Measurements from ENCODE around the gene RPL37A.

RPL37A gene

DNA sequence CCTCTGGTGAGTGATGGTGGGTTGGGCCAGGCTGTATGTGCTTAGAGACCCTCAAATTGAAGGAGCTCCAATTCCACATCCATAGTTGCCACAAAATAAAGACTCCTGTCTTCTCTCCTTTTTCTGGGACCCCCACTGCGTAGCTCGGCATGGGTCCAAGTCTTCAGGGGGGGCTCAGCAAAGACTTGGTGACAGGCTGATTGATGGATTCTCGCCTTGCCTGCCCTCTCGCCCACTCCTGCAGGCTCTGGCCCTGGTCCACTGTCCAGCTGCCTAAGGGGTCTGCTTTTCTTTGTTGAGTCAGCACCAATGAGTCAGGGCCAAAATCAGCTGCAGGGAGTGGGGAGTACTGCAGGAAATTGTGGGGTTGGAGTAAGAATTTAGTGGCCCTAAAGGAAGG is 21.5 kb downstream of the RPL37A start:
- TF ChIP-seq, protein P1, sequence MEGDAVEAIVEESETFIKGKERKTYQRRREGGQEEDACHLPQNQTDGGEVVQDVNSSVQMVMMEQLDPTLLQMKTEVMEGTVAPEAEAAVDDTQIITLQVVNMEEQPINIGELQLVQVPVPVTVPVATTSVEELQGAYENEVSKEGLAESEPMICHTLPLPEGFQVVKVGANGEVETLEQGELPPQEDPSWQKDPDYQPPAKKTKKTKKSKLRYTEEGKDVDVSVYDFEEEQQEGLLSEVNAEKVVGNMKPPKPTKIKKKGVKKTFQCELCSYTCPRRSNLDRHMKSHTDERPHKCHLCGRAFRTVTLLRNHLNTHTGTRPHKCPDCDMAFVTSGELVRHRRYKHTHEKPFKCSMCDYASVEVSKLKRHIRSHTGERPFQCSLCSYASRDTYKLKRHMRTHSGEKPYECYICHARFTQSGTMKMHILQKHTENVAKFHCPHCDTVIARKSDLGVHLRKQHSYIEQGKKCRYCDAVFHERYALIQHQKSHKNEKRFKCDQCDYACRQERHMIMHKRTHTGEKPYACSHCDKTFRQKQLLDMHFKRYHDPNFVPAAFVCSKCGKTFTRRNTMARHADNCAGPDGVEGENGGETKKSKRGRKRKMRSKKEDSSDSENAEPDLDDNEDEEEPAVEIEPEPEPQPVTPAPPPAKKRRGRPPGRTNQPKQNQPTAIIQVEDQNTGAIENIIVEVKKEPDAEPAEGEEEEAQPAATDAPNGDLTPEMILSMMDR (IDR thresholded peaks at IDR 0.05; ENCODE audit: extremely low read depth, insufficient read depth, missing control alignments): no peak
- no peak for DNase-seq (ENCODE audit: low spot score)
- in situ Hi-C loops (cut with MboI; ENCODE audit: low pct_unique_long_range_greater_than_20kb, low sequenced_read_pairs, unreplicated experiment): no loop called here

DNA sequence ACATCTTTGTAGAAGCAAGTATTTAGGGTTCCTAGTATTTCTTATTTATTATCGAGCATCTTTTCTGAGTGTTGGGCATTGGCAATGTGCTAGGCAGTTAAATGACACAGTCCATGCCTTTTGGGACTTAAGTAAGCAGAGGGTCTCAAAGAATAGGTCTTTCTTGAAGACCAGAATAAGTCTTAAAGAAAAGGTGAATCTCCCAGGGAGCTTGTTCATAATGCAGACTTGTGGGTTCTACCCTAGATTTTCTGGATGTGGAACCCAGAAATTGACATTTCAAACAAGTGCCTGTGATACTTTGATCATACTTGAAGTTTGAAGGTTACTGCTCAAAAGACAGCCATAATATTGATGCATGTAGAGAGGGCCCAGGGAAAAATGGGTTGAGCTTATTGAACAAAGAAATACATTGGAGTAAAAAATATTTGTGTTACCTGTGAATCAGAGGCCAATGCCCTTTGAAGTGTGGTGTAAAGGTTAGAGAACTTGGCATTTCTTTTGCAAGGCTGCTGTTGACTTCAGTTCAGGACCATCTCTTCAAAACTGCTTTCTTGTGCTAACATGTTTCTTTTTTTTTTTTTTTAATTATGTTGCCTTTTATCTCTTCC is 24.4 kb downstream of the RPL37A start:
- no peak for DNase-seq (ENCODE audit: low spot score)
- TF ChIP-seq, protein P1 (IDR thresholded peaks at IDR 0.05; ENCODE audit: extremely low read depth, insufficient read depth, missing control alignments): no peak
- in situ Hi-C loops (cut with MboI; ENCODE audit: low pct_unique_long_range_greater_than_20kb, low sequenced_read_pairs, unreplicated experiment): no loop called here

DNA sequence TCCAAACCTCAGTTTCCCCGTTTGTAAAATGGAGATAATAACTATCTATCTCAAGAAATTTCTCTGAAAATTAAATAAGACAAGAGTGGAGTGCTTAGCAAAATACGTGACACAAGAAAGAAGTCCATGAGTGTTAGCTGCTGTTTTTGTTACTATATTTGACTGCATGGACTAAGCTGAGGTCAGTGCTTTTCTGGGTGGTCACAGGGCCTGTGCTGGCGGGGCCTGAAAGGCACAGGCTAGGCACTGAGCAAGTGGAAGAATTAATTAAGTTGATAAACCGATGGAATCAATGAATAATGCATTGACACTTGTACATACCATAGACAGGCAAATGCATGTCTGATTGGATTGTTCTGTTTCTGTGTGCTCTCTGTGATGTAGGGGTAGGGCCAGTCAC is 27.3 kb downstream of the RPL37A start:
- in situ Hi-C loops (cut with MboI; ENCODE audit: low pct_unique_long_range_greater_than_20kb, low sequenced_read_pairs, unreplicated experiment): no loop called here
- DNase-seq (ENCODE audit: low spot score): no peak
- TF ChIP-seq, protein P1 (IDR thresholded peaks at IDR 0.05; ENCODE audit: extremely low read depth, insufficient read depth, missing control alignments): no peak

DNA sequence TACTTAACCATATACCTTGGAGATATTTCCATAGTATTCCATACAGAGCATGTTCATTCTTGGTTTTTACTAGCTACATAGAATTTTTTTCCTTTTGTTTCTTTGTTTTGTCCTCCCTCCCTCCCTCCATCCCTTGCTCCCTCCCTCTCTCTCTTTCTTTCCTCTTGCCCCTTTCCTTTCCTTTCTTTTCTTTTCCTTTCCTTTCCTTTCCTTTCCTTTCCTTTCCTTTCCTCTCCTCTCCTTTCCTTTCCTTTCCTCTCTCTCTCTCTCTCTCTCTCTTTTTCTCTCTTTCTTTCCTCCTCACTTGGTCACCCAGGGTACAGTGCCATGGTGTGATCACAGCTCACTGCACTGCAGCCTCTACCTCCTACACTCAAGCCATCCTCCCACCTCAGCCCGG is 28.3 kb downstream of the RPL37A start:
- in situ Hi-C loops (cut with MboI; ENCODE audit: low pct_unique_long_range_greater_than_20kb, low sequenced_read_pairs, unreplicated experiment): no loop called here
- TF ChIP-seq, protein P1 (IDR thresholded peaks at IDR 0.05; ENCODE audit: extremely low read depth, insufficient read depth, missing control alignments): no peak
- no peak for DNase-seq (ENCODE audit: low spot score)

DNA sequence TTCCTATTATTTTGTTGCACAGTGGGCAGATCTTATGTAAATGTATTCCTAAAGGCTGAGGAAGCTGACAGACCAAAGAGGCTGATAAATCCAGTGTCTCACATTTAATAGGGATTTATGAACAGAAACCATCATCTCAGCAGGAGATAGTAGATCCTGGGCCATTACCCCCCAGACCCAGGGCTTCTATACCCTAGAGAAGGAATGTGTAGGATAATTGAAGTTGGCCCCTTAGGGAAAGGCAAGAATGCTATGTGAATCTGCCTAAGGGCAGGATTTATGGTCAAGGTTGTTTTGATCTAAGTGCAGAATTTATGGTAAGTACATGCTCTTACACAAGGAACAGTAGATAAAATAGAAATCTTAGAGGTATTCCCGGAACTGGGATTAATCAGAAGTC is 29.0 kb downstream of the RPL37A start:
- no peak for DNase-seq (ENCODE audit: low spot score)
- TF ChIP-seq, protein P1 (IDR thresholded peaks at IDR 0.05; ENCODE audit: extremely low read depth, insufficient read depth, missing control alignments): no peak
- in situ Hi-C loops (cut with MboI; ENCODE audit: low pct_unique_long_range_greater_than_20kb, low sequenced_read_pairs, unreplicated experiment): no loop called here

DNA sequence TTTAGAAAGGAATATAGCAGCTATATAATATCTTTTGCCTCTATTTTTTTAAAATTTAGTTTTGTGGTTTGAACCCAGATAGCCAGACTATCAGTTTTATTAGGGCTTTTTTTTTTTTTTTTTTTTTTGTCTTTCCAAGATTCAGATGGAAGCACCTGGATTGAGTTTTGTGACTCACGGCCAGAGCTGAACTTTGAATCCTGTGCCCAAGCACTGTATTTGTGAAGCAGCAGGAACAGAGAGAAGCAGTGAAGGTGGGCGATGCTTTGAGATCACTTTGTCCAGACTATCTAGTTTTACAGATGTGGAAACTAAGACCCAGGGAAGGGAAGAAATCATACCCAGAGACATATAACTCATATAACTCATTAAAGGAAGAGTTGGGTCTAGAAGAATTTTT is 33.9 kb downstream of the RPL37A start:
- TF ChIP-seq, protein P1 (IDR thresholded peaks at IDR 0.05; ENCODE audit: extremely low read depth, insufficient read depth, missing control alignments): no peak
- no peak for DNase-seq (ENCODE audit: low spot score)
- in situ Hi-C loops (cut with MboI; ENCODE audit: low pct_unique_long_range_greater_than_20kb, low sequenced_read_pairs, unreplicated experiment): no loop called here

DNA sequence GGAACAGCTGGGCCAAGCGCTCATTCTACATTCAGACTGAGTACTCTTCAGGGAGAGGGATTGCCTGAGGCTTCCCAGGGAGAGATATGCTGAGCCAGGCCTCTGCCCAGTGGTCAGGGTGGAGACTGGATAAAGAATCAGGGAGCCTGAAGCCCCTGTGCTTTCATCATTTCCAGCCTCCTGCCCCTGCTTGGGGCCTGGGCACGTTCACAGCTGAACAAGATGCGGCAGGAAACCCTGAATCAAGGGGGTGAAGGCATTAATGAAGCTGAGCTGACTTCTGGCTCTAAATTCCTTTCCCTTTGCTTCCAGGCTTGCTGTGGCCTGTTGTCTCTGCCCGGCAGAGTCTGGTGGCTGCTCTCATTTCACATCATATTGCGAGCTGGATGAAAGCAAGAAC is 35.0 kb downstream of the RPL37A start:
- TF ChIP-seq, protein P1 (IDR thresholded peaks at IDR 0.05; ENCODE audit: extremely low read depth, insufficient read depth, missing control alignments): no peak
- in situ Hi-C loops (cut with MboI; ENCODE audit: low pct_unique_long_range_greater_than_20kb, low sequenced_read_pairs, unreplicated experiment): no loop called here
- DNase-seq (ENCODE audit: low spot score): no peak

Measured in GM13977 (cell line).